GM21528 (cell line): ENCODE data around the gene TMC7.
"Not testable (repeated sequence)": the region's sequence is repeated elsewhere in the genome, so short reads cannot be mapped to it uniquely, and the experiment has no call there.

Experiments used
- ATAC-seq: cut with Tn5 transposase; IDR thresholded peaks from one replicate; pipeline ENCODE4 v1.9.1; 2021; ENCODE audit warnings: mild to moderate bottlenecking, moderate library complexity; ENCODE audit not compliant: unreplicated experiment, low FRiP score

Gene TMC7

DNA sequence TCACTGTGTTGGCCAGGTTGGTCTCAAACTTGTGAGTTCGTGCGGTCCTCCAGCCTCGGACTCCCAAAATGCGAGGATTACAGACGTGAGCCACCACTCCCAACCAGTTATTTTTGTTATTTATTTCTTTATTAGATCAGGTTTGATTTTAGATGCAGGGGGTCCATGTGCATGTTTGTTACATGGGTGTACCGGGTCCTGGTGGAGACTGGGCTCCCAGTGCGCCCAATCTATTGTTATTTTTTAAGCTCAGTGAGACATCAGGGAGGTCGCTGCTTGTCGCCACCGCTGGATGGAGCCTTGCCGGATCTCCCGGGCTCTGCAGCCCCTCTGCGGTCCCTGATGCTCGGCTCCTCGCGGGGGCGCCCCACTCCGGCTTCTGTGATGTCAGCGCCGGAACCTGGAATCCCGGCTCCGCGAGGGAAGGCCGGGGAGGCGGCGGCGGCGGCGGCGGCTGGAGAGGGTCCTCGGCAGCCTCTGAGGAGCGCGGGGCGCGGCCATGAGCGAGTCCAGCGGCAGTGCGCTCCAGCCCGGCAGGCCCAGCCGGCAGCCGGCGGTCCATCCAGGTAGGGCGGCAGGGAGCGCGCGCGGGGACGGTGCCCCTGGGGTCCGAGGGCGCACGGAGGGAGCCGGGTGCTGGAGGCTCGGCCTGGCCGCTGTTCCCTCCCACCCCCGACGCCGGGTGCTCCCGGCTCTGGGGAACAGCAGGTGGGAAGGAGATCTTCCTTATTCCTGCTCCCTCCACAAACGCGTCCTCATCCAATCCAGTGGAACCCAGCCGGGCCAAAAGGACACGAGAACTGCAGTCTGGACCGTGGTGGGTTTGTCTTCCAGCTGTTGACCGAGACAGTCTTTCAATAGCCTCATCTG, at the start of gene TMC7:
Gene TMC7 (plus strand): TSS at position 370 of the 870 bp plus-strand sequence. CDS start 130 bp downstream, at position 500.
- no peak for ATAC-seq

DNA sequence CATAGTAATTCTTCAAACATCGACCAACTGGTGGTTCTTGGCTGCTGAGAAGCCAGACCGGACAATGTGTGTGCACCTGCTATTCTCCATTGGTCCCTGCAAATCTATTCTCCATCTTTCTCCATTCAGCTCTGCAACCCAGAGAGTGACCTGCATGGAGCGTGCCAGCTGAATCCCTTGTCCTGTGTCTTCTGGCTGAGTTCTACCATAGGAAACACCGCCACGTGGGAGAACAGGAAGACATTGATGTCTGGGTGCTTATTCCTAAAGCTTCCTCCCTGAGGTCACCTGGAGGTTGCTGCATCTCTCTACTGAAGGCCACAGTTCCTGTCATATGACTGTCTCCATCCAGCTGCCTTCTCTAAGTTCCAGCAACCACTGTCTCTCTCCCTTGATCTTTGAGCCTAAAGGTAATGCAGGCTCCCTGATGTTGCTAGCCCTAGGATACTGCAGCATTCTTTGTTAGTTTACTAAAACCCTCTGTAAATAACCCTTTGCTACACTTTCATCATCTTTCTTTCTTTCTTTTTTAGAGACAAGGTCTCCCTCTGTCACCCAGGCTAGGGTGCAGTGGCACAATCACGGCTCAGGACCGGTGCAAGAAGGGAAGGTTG, 46.9 kb upstream of the TMC7 start:
- no peak for ATAC-seq

- ATAC-seq: no peak
These were observed 46.3 kb upstream of the TMC7 start for GRCh38 chr16:18937390-18937789.

DNA sequence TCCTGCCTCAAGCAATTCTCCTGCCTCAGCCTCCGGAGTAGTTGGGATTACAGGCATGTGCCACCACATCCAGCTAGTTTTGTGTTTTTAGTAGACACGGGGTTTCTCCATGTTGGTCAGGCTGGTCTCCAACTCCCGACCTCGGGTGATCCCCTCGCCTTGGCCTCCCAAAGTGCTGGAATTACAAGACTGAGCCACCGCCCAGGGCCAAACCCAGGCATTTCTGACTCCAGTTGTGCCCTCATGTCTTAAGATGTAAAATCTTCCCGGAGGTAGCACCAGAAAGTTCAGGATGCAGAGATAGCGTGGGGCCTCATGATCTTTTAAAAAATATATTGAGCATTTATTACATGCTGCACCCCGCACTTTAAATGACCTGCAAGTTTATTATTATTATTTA, 44.7 kb upstream of the TMC7 start:
- no peak for ATAC-seq

DNA sequence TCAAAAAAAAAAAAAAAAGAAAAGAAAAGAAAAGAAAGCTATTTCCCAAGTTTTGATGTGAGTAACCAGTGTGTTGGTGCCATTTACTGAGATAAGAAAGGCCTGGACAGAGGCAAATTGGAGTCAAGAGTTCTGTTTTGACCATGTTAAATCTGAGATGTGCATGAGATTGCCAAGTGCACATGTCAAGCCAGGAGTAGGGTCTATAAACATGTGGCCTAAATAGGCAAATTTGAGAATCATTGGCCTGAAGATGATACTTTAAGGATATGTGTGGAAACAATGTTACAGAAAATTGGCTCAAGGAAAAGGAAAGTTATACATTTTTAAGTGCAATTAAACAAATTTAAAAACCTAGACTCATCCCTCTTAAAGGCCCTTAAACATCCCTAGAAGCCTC, 42.3 kb upstream of the TMC7 start:
- no peak for ATAC-seq

GRCh38 chr16:18942061-18942460, 41.7 kb upstream of the TMC7 start:
- ATAC-seq: no peak

DNA sequence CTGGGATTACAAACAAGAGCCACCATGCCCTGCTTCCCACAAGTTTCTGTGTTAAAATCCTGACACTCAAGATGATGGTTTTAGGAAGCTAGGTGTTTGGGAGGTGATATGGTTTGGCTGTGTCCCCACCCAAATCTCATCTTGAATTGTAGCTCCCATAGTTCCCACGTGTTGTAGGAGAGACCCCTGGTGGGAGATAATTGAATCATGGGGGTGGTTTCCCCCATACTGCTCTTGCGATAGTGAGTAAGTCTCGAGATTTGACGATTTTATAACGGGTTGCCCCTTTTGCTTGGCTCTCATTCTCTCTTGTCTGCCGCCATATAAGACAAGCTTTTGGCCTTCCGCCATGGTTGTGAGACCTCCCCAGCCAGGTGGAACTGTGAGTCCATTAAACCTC, 40.3 kb upstream of the TMC7 start:
- ATAC-seq: no peak

- no peak for ATAC-seq
These were observed 38.5 kb upstream of the TMC7 start for GRCh38 chr16:18945233-18945632.

DNA sequence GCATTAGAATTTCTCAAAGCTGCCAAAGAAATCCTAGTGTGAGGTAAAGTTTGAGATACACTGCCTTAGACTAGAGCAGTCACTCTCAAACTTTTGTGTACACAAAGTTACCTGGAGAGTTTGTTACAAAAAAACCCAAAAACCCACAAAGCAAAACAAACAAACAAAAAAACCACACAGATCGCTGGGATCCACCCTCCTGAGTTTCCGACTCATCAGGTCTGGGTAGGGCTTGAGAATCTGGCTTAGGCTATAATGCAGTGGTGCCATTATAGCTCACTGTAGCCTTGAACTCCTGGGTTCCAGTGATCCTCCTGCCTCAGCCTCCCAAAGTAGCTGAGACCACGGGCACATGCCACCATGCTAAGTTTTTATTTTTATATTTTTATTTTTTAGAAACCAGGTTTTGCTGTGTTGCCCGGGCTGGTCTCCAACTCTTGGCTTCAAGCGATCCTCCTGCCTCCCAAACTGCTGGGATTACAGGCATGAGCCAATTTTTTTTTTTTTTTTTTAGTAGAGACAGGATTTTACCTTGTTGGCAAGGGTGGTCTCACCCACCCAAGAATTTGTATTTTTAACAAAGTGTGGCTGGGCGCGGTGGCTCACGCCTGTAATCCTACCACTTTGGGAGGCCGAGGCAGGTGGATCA, 35.2 kb upstream of the TMC7 start:
- ATAC-seq: no peak

- ATAC-seq: no peak
These were observed 33.1 kb upstream of the TMC7 start for GRCh38 chr16:18950469-18951185.

DNA sequence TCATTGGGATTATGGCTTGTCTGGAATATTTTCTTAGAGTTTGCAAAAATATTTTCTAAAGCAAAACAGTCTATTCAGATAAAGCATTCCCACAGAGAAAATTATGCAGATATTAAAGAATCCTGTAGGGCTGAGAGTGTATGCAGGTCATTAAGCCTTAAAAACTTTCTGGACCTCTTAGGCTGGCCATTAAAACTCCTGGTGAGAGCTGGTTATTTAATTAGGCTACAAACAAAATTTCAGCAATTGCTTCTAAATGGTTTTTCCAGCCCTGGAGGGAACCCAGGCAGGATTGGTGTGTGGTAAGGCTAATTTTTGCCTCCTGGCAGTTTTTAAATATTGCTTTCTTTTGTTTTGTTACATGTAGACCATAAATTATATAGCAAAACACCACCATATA, 30.2 kb upstream of the TMC7 start:
- ATAC-seq: no peak

DNA sequence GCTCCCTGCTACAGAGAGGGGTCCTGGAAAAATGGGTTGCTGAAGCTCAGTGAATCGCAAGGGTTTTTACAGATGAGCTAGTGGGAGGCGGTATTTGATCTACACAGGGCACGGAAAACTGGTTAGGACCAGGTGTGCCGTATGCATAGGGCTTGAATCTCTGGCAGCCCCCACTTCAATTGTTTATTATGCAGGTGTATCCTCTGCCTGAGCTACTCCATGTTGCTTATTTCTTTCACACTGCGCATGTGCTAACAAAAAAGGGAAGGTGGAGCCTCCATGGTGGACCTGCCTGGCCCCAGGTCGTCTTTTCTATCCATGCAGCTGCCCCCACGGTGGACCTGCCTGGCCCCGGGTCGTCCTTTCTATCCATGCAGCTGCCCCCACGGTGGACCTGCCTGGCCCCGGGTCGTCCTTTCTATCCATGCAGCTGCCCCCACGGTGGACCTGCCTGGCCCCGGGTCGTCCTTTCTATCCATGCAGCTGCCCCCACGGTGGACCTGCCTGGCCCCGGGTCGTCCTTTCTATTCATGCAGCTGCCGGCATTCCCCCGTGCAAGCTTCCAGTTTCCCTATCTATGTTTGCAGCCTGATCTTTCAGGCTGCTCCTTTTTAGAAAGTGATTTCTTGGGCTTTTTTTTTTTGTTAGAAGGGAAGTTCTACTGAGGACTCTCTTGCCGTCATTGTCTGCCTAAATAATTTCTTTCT, 27.7 kb upstream of the TMC7 start:
- ATAC-seq: not testable (repeated sequence)

DNA sequence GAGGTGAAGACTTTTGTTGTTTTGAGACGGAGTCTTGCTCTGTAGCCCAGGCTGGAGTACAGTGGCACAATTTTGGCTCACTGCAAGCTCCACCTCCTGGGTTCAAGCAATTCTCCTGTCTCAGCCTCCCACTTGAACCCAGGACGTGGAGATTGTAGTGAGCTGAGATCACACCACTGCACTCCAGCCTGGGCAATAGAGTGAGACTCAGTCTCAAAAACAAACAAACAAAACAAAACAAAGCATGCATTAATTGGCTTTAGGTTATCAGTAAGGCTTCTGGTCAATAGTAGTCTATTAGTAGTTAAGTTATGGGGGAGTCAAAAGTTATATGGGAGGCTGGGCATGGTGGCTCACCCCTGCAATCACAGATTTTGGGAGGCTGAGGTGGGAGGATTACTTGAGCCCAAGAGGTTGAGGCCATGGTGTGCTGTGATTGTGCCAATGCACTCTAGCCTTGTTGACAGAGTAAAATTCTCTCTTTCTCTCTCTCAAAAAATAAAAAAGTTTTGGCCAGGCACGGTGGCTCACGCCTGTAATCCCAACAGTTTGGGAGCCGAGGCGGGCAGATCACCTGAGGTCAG, 27.0 kb upstream of the TMC7 start:
- ATAC-seq: not testable (repeated sequence)

GRCh38 chr16:18958621-18959029, 25.1 kb upstream of the TMC7 start:
- no peak for ATAC-seq

- no peak for ATAC-seq
These were observed 24.7 kb upstream of the TMC7 start for GRCh38 chr16:18959031-18959505.

DNA sequence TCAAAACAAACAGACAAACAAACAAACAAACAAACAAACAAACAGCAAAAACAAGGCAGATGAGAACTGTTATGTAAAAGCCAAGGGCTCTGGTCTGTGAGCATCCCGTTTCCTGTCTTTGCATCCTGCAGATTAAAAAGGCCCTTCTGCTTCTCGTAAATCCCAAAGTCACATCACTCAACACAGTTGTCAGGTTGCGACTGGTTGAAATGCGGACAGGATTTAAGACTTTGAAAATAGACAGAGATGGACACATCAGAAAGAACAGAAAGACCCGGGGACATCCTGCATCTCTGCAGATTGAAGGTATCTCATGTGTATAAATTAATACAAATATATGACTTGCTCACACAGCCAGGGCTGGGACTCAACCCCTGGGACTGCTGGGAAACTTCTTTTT, 18.2 kb upstream of the TMC7 start:
- ATAC-seq: no peak

GRCh38 chr16:18966791-18967190, 16.9 kb upstream of the TMC7 start:
- no peak for ATAC-seq

- ATAC-seq: no peak
These were observed 14.5 kb upstream of the TMC7 start for GRCh38 chr16:18969050-18969854.

DNA sequence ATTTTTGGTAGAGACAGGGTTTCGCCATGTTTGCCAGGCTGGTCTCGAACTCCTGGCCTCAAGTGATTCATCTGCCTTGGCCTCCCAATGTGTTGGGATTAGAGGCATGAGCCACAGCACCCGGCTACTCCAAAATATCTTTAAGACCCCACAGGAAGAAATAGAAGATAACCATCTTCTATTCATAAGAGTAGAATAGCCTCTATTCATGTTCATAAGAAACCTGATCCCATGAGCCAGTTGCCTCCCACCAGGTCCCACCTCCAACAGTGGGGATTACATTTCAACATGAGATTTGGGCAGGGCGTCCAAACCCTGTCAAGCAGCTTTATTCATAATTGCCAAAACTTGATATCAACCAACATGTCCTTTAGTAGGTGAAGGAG, 13.9 kb upstream of the TMC7 start:
- ATAC-seq: no peak
